H1 (cell line): Measurements from ENCODE around the gene COLEC12. TPM values are rescaled to one million over a fixed set of nuclear protein-coding genes. Genes with fewer than 3 reads are reported as not detected.

Source experiments
- CTCF ChIA-PET: fragments of 300-600 bp; sonication (Branson Sonifier 250); formaldehyde crosslinking; loops from one replicate; lab custom pipeline; 2021; ENCODE audit not compliant: partially characterized antibody; lab: Charles Lee
- POLR2A ChIA-PET: fragments of 300-600 bp; sonication (Branson Sonifier 250); formaldehyde crosslinking; loops from one replicate; lab custom pipeline; 2021; ENCODE audit warnings: inconsistent platforms; ENCODE audit not compliant: partially characterized antibody; lab: Charles Lee
- DNase-seq, 2 experiments: peaks; one replicate each; pipeline versions ENCODE4 v3.0.0 to v3.0.0-alpha.2; 2010 to 2022; ENCODE audit warnings: low spot score in 2 of 2, low read depth in 1 of 2, mixed read lengths in 1 of 2
- FAIRE-seq: peaks from 2 replicates; lab custom pipeline; 2011; peaks lifted over from hg19 to GRCh38; lab: Jason Lieb, UNC
- H2AFZ ChIP-seq: 2 replicates; pipeline ENCODE4 v1.8.1; 2012; ENCODE audit warnings: low read length, inconsistent platforms
- H2AK5ac ChIP-seq: 2 replicates; pipeline ENCODE4 v1.6.1; 2013; ENCODE audit warnings: low read depth, low read length
- H2BK120ac ChIP-seq: replicated peaks from 2 replicates; pipeline ENCODE3; 2013; ENCODE audit warnings: low read depth, low read length, inconsistent platforms
- H2BK12ac ChIP-seq: 2 replicates; pipeline ENCODE4 v1.6.1; 2013; ENCODE audit warnings: low read depth, low read length
- H2BK15ac ChIP-seq: 2 replicates; pipeline ENCODE4 v1.6.1; 2013; ENCODE audit warnings: low read length
- H2BK20ac ChIP-seq: 2 replicates; pipeline ENCODE4 v1.6.1; 2013; ENCODE audit warnings: low read length
- H2BK5ac ChIP-seq: 2 replicates; pipeline ENCODE4 v1.6.1; 2013; ENCODE audit warnings: low read depth, low read length
- H3K14ac ChIP-seq: 2 replicates; pipeline ENCODE4 v1.6.1; 2013; ENCODE audit warnings: inconsistent platforms; ENCODE audit not compliant: insufficient read length
- H3K18ac ChIP-seq: 2 replicates; pipeline ENCODE4 v1.6.1; 2013; ENCODE audit warnings: low read length; ENCODE audit errors: extremely low read depth
- H3K23ac ChIP-seq: 2 replicates; pipeline ENCODE4 v1.6.1; 2013; ENCODE audit warnings: inconsistent platforms; ENCODE audit not compliant: insufficient read length
- H3K23me2 ChIP-seq: 2 replicates; pipeline ENCODE4 v1.6.1; 2013; ENCODE audit warnings: low read depth, low read length
- H3K27ac ChIP-seq: 2 replicates; pipeline ENCODE4 v1.6.1; 2011; ENCODE audit warnings: low read depth, low read length, inconsistent platforms
- H3K27me3 ChIP-seq, 4 experiments: replicated peaks in 1 of 4; 1 replicate in 1 of 4; 2 replicates in 3 of 4; pipeline versions ENCODE4 v1.6.1 to v1.8.1; 2011 to 2013; ENCODE audit warnings: low read length in 3 of 4, mild to moderate bottlenecking in 3 of 4, inconsistent platforms in 2 of 4, mixed read lengths in 2 of 4, moderate library complexity in 1 of 4; ENCODE audit not compliant: control insufficient read depth in 3 of 4, insufficient read depth in 3 of 4; ENCODE audit errors: extremely low read depth in 1 of 4
- H3K36me3 ChIP-seq, 4 experiments: 2 replicates each; pipeline versions ENCODE4 v1.6.1 to v1.8.1; 2011 to 2013; ENCODE audit warnings: mild to moderate bottlenecking in 4 of 4, low read length in 3 of 4, moderate library complexity in 2 of 4, control low read depth in 1 of 4, inconsistent platforms in 1 of 4; ENCODE audit not compliant: insufficient read depth in 4 of 4, control insufficient read depth in 2 of 4
- H3K4ac ChIP-seq: replicated peaks from 2 replicates; pipeline ENCODE3; 2013; ENCODE audit warnings: low read length, low read depth, mixed read lengths, inconsistent platforms; ENCODE audit not compliant: insufficient read length
- H3K4me1 ChIP-seq, 4 experiments: replicated peaks in 1 of 4; 1 replicate in 1 of 4; 2 replicates in 3 of 4; pipeline versions ENCODE4 v1.6.1 to v1.8.1; 2011 to 2013; ENCODE audit warnings: low read length in 3 of 4, inconsistent platforms in 2 of 4, mixed read lengths in 1 of 4; ENCODE audit not compliant: insufficient read depth in 4 of 4, control insufficient read depth in 3 of 4
- H3K4me2 ChIP-seq, 2 experiments: 2 replicates each; pipeline versions ENCODE4 v1.6.1 to v1.8.1; 2011 to 2013; ENCODE audit warnings: low read depth in 2 of 2, low read length in 2 of 2, control low read depth in 1 of 2, inconsistent platforms in 1 of 2, mild to moderate bottlenecking in 1 of 2; ENCODE audit not compliant: insufficient read depth in 1 of 2
- H3K4me3 ChIP-seq, 4 experiments: fragments of 200-600, 300-600 bp in 1 of 4; sonication (generic), shearing (Covaris generic), sonication (Bioruptor Twin) in 1 of 4; 2 replicates each; pipeline versions ENCODE4 v1.5.1 to v1.8.1; 2011 to 2016; ENCODE audit warnings: low read length in 4 of 4, low read depth in 3 of 4, control low read depth in 2 of 4, inconsistent platforms in 2 of 4, mild to moderate bottlenecking in 2 of 4, mixed read lengths in 1 of 4, moderate library complexity in 1 of 4; ENCODE audit not compliant: insufficient read depth in 2 of 4; ENCODE audit errors: extremely low read depth in 1 of 4
- H3K56ac ChIP-seq: replicated peaks from 2 replicates; pipeline ENCODE3; 2013; ENCODE audit warnings: low read depth, mild to moderate bottlenecking, mixed read lengths, low read length, inconsistent platforms; ENCODE audit not compliant: insufficient read length
- H3K79me1 ChIP-seq: 2 replicates; pipeline ENCODE4 v1.6.1; 2013; ENCODE audit warnings: low read depth, low read length, control low read depth
- H3K79me2 ChIP-seq, 2 experiments: 2 replicates each; pipeline versions ENCODE4 v1.6.1 to v1.8.1; 2012 to 2013; ENCODE audit warnings: low read length in 2 of 2, mild to moderate bottlenecking in 2 of 2, inconsistent platforms in 1 of 2; ENCODE audit not compliant: insufficient read depth in 2 of 2, control insufficient read depth in 1 of 2
- H3K9ac ChIP-seq, 4 experiments: replicated peaks in 1 of 4; 1 replicate in 1 of 4; 2 replicates in 3 of 4; pipeline versions ENCODE4 v1.6.1 to v1.8.1; 2011 to 2013; ENCODE audit warnings: low read depth in 3 of 4, low read length in 3 of 4, control low read depth in 2 of 4, mild to moderate bottlenecking in 2 of 4, moderate library complexity in 2 of 4, inconsistent platforms in 1 of 4; ENCODE audit errors: extremely low read depth in 1 of 4
- H3K9me3 ChIP-seq, 2 experiments: 2 replicates each; pipeline versions ENCODE4 v1.6.1 to v1.8.1; 2012 to 2013; ENCODE audit warnings: mild to moderate bottlenecking in 2 of 2, moderate library complexity in 2 of 2, control low read depth in 1 of 2, inconsistent platforms in 1 of 2, low read depth in 1 of 2, low read length in 1 of 2, mixed read lengths in 1 of 2; ENCODE audit not compliant: insufficient read depth in 2 of 2
- H4K20me1 ChIP-seq, 2 experiments: replicated peaks in 1 of 2; 2 replicates each; pipeline versions ENCODE3 to v1.8.1; 2011 to 2013; ENCODE audit warnings: inconsistent platforms in 2 of 2, low read length in 2 of 2, mild to moderate bottlenecking in 1 of 2; ENCODE audit not compliant: insufficient read depth in 2 of 2, control insufficient read depth in 1 of 2
- H4K5ac ChIP-seq: 2 replicates; pipeline ENCODE4 v1.6.1; 2013; ENCODE audit warnings: low read length, low read depth, mixed read lengths, inconsistent platforms; ENCODE audit not compliant: insufficient read length
- H4K8ac ChIP-seq: 2 replicates; pipeline ENCODE4 v1.8.0; 2013; ENCODE audit warnings: mild to moderate bottlenecking, moderate library complexity, low read length, inconsistent platforms; ENCODE audit not compliant: insufficient read depth; ENCODE audit errors: extremely low read depth
- H4K91ac ChIP-seq: replicated peaks from 2 replicates; pipeline ENCODE3; 2013; ENCODE audit warnings: low read length, mixed read lengths, inconsistent platforms; ENCODE audit not compliant: insufficient read length
- ATF3 ChIP-seq: IDR thresholded peaks from 2 replicates; pipeline ENCODE4 v1.6.1; 2011; ENCODE audit warnings: low read depth, mild to moderate bottlenecking, low read length; ENCODE audit not compliant: insufficient read depth
- CREB1 ChIP-seq: IDR thresholded peaks from 2 replicates; pipeline ENCODE4 v1.6.1; 2012; ENCODE audit warnings: inconsistent platforms
- CTCF ChIP-seq, 3 experiments: IDR thresholded peaks; 1 replicate in 2 of 3; 2 replicates in 1 of 3; pipeline versions ENCODE4 v1.5.1 to v1.6.1; 2011; ENCODE audit warnings: low read length in 3 of 3, mild to moderate bottlenecking in 3 of 3, inconsistent platforms in 2 of 3, low read depth in 1 of 3, moderate library complexity in 1 of 3; ENCODE audit not compliant: insufficient read depth in 1 of 3; ENCODE audit errors: control extremely low read depth in 1 of 3
- EP300 ChIP-seq, 2 experiments: IDR thresholded peaks; 1 replicate in 1 of 2; 2 replicates in 1 of 2; pipeline ENCODE4 v1.6.1; 2011 to 2012; ENCODE audit warnings: low read depth in 2 of 2, low read length in 2 of 2, mild to moderate bottlenecking in 2 of 2, borderline replicate concordance in 1 of 2, inconsistent platforms in 1 of 2, moderate library complexity in 1 of 2
- FOSL1 ChIP-seq: IDR thresholded peaks from 2 replicates; pipeline ENCODE4 v1.6.1; 2011; ENCODE audit warnings: mild to moderate bottlenecking, low read depth, low read length, moderate library complexity; ENCODE audit not compliant: insufficient read depth
- MAX ChIP-seq: IDR thresholded peaks from 2 replicates; pipeline ENCODE4 v1.6.1; 2012; ENCODE audit warnings: inconsistent platforms
- NANOG ChIP-seq: IDR thresholded peaks from 2 replicates; pipeline ENCODE4 v1.6.1; 2011; ENCODE audit warnings: low read length, low read depth, mild to moderate bottlenecking, inconsistent platforms; ENCODE audit not compliant: insufficient read depth, poor library complexity, severe bottlenecking
- POLR2AphosphoS5 ChIP-seq: IDR thresholded peaks from 2 replicates; pipeline ENCODE4 v1.6.1; 2011; ENCODE audit warnings: low read depth, low read length
- SP2 ChIP-seq: IDR thresholded peaks from 2 replicates; pipeline ENCODE4 v1.6.1; 2012; ENCODE audit warnings: mild to moderate bottlenecking, low read length, inconsistent platforms
- SUZ12 ChIP-seq: fragments of 200-600 bp; sonication (generic); IDR thresholded peaks from 2 replicates; pipeline ENCODE4 v1.6.1; 2012; ENCODE audit warnings: mild to moderate bottlenecking, inconsistent platforms, low read length, moderate library complexity, mixed read lengths
- TCF12 ChIP-seq: IDR thresholded peaks from 2 replicates; pipeline ENCODE4 v1.6.1; 2011; ENCODE audit warnings: low read depth, mild to moderate bottlenecking, low read length
- WGBS, 2 experiments: shearing (Covaris generic) in 1 of 2; methylation state at CpG; one replicate each; pipeline versions ENCODE4 v1.1.6 to v1.1.7; 2013 to 2015; ENCODE audit warnings: low lambda C conversion rate in 2 of 2, mixed read lengths in 2 of 2, inconsistent platforms in 1 of 2, low coverage in 1 of 2, missing lambda C conversion rate in 1 of 2; ENCODE audit not compliant: insufficient replicate concordance in 2 of 2, insufficient coverage in 1 of 2, insufficient read length in 1 of 2; ENCODE audit errors: extremely low coverage in 1 of 2, missing lambda C conversion rate in 1 of 2; 5-methylcytosine and 5-hydroxymethylcytosine counted together
- polyA plus RNA-seq, 7 experiments: library from polyadenylated mRNA; depleted of rRNA in 3 of 7; stranded (reverse) in 5 of 7; unstranded in 2 of 7; fragments of >200 nt in 5 of 7; fragments of 200-250 nt in 2 of 7; gene quantifications; 1 replicate in 5 of 7; 2 replicates in 1 of 7; 4 replicates in 1 of 7; pipeline versions ENCODE4 v1.2.1 to v1.2.3, GENCODE V29; 2011 to 2013; ENCODE audit warnings: missing spikeins in 2 of 7, mixed read lengths in 2 of 7
- total RNA-seq: library from RNA; stranded (reverse); fragmentation: NEBNext Ultra II Directional; extraction: Animal tissue kit (Norgen Biotek cat#: 25700); gene quantifications from 2 replicates; pipeline ENCODE4 v1.2.1, GENCODE V29; 2021

COLEC12 gene
- total and polyA plus RNA-seq, 2 of the 8 experiments (the other 6 are each of a cell fraction or from before 2014, with no cell fraction given), result 0.44 to 2.3 TPM

DNA sequence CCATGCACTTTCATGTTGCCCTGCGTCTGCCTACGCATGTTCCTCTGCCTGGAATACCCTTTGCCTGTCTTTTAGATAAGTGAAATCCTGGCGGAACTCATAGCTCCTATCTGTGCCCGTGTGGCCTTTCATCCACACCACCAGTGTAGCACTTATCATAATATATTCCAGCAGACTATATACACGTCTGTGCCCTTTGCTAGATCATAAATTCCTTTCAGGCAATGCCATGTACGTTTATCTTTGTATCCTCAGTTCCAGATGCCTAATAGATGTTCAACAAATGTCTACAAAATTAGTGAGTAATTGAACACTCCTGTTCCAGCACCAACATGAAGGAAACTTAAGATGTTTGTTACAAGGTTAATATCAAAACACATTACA lies 106.9 kb downstream of the COLEC12 start:
- Histone ChIP-seq H3K36me3 (no peaks in the 10 kb centered on the region), H2BK5ac (no peak overlapping the region), H4K8ac (no peak overlapping the region), H3K79me1 (no peaks in the 10 kb centered on the region), H3K23me2 (no peaks in the 10 kb centered on the region), H3K9ac (no peak overlapping the region), H4K5ac (no peak overlapping the region), H3K4ac (no peak overlapping the region), H3K4me2 (no peak overlapping the region), H2BK20ac (no peak overlapping the region), H3K27me3 (no peaks in the 10 kb centered on the region), H2AK5ac (no peak overlapping the region), H3K23ac (no peak overlapping the region), H3K27ac (no peak overlapping the region), H3K4me1 (peaks cover 0 to 3% (median under 1%) of the 10 kb centered on the region in 4 experiments; a peak in 1 of 7 replicates), H3K18ac (no peak overlapping the region), H3K9me3 (no peaks in the 10 kb centered on the region), H4K20me1 (no peaks in the 10 kb centered on the region), H3K14ac (no peak overlapping the region), H3K56ac (no peak overlapping the region), H2BK120ac (no peak overlapping the region), H3K4me3 (no peak overlapping the region), H2BK15ac (no peak overlapping the region), H3K79me2 (no peaks in the 10 kb centered on the region), H2BK12ac (no peak overlapping the region), H4K91ac (no peak overlapping the region), H2AFZ (no peak overlapping the region)
- 91% methylated on average over 6 of the region's 6 CpGs; no CpG with 5 or more reads in 1 of the 2 experiments for WGBS, 2 experiments
- no peak for FAIRE-seq
- DNase-seq, result no peak
- ChIA-PET CTCF (interaction anchor here (0.6 to 1.0 kb wide), 4 partner anchors 11 to 106 kb away, joined by 3 to 5 read pairs (median 4); no protein-coding TSS in a partner anchor), POLR2A (no interaction called here)
- no peak for TF ChIP-seq TCF12
- TF ChIP-seq ATF3, result no peak
- no peak for TF ChIP-seq POLR2AphosphoS5
- no peak for TF ChIP-seq MAX
- TF ChIP-seq CTCF (IDR thresholded peaks at IDR 0.05; ENCODE audit: control extremely low read depth in 1 of 3, insufficient read depth in 1 of 3, low read depth in 1 of 3, low read length in 3 of 3), result no peak
- TF ChIP-seq FOSL1, result no peak
- no peak for TF ChIP-seq SP2
- TF ChIP-seq CREB1, result no peak
- no peak for TF ChIP-seq NANOG
- no peak for TF ChIP-seq SUZ12
- no peak for TF ChIP-seq EP300 (IDR thresholded peaks at IDR 0.05; ENCODE audit: borderline replicate concordance in 1 of 2, low read depth in 2 of 2, low read length in 2 of 2)
